ENCODE results near the gene SYNPO2.
"Not testable (repeated sequence)": the region's sequence is repeated elsewhere in the genome, so short reads cannot be mapped to it uniquely, and the experiment has no call there.

The SYNPO2 gene

GRCh38 chr4:118974758-118975157 is 86.1 kb downstream of the SYNPO2 start:
- DNase-seq (ENCODE audit: low spot score), result no peak

- no peak for DNase-seq (ENCODE audit: low spot score)
Measured at GRCh38 chr4:118975449-118976192, 87.0 kb downstream of the SYNPO2 start.

GRCh38 chr4:118976193-118976560 is 87.5 kb downstream of the SYNPO2 start:
- DNase-seq (ENCODE audit: low spot score), result not testable (repeated sequence)

GRCh38 chr4:118977100-118977499 is 88.4 kb downstream of the SYNPO2 start:
- DNase-seq (ENCODE audit: low spot score), result not testable (repeated sequence)

- DNase-seq (ENCODE audit: low spot score), result no peak
Measured at GRCh38 chr4:118979712-118980111, 91.1 kb downstream of the SYNPO2 start.

GRCh38 chr4:118981171-118981838 is 92.7 kb downstream of the SYNPO2 start:
- no peak for DNase-seq (ENCODE audit: low spot score)

GRCh38 chr4:118981839-118982381 is 93.3 kb downstream of the SYNPO2 start:
- peak; percentile 83 for DNase-seq (ENCODE audit: low spot score)

GRCh38 chr4:118983293-118983692 is 94.6 kb downstream of the SYNPO2 start:
- no peak for DNase-seq (ENCODE audit: low spot score)

GRCh38 chr4:118983831-118984230 is 95.2 kb downstream of the SYNPO2 start:
- DNase-seq (ENCODE audit: low spot score), result no peak

- DNase-seq (ENCODE audit: low spot score), result no peak
Measured at GRCh38 chr4:118985170-118986000, 96.7 kb downstream of the SYNPO2 start.

GRCh38 chr4:118987959-118988634 is 99.4 kb downstream of the SYNPO2 start:
- no peak for DNase-seq (ENCODE audit: low spot score)

GRCh38 chr4:118988635-118988972 is 100.0 kb downstream of the SYNPO2 start:
- DNase-seq (ENCODE audit: low spot score), result no peak

- peak; percentile 95 for DNase-seq (ENCODE audit: low spot score)
Measured at GRCh38 chr4:118989098-118990080, 100.7 kb downstream of the SYNPO2 start.

- DNase-seq (ENCODE audit: low spot score), result no peak
Measured at GRCh38 chr4:118991686-118992085, 103.0 kb downstream of the SYNPO2 start.

- no peak for DNase-seq (ENCODE audit: low spot score)
Measured at GRCh38 chr4:118992149-118992548, 103.5 kb downstream of the SYNPO2 start.

GRCh38 chr4:118993333-118993732 is 104.7 kb downstream of the SYNPO2 start:
- no peak for DNase-seq (ENCODE audit: low spot score)

GRCh38 chr4:118994030-118994429 is 105.4 kb downstream of the SYNPO2 start:
- no peak for DNase-seq (ENCODE audit: low spot score)

GRCh38 chr4:118995693-118996391 is 107.2 kb downstream of the SYNPO2 start:
- no peak for DNase-seq (ENCODE audit: low spot score)

- DNase-seq (ENCODE audit: low spot score), result peak; percentile 16
Measured at GRCh38 chr4:118997601-118998000, 108.9 kb downstream of the SYNPO2 start.

- DNase-seq (ENCODE audit: low spot score), result no peak
Measured at GRCh38 chr4:118999919-119000318, 111.3 kb downstream of the SYNPO2 start.
